CD14-positive monocyte (primary cell): Measurements from ENCODE around the gene TRPV5. TPM values are rescaled to one million over a fixed set of nuclear protein-coding genes. Genes with fewer than 3 reads are reported as not detected.

Experiments
- DNase-seq, 3 donors: peaks; one replicate each; pipeline ENCODE4 v3.0.0-alpha.2; 2011 to 2022
- H2AFZ ChIP-seq: 2 replicates; pipeline ENCODE4 v1.6.0; 2012; ENCODE audit warnings: mild to moderate bottlenecking, low read depth, low read length, inconsistent platforms; ENCODE audit not compliant: insufficient read depth, poor library complexity, severe bottlenecking
- H3K27ac ChIP-seq, 2 donors: 1 replicate in 1 of 2; 2 replicates in 1 of 2; pipeline ENCODE4 v1.5.1; 2012 to 2013; ENCODE audit warnings: low read length in 2 of 2, control low read depth in 1 of 2, inconsistent platforms in 1 of 2, low read depth in 1 of 2, mild to moderate bottlenecking in 1 of 2
- H3K27me3 ChIP-seq, 2 donors: one replicate each; pipeline versions ENCODE4 v1.6.0 to v1.6.1; 2011 to 2013; ENCODE audit warnings: low read length in 2 of 2; ENCODE audit not compliant: control insufficient read depth in 2 of 2, insufficient read depth in 2 of 2
- H3K36me3 ChIP-seq, 2 donors: replicated peaks in 1 of 2; 1 replicate in 1 of 2; 2 replicates in 1 of 2; pipeline versions ENCODE4 v1.5.1 to v1.6.1; 2012 to 2013; ENCODE audit warnings: low read length in 2 of 2, control low read depth in 1 of 2, inconsistent platforms in 1 of 2, mild to moderate bottlenecking in 1 of 2; ENCODE audit not compliant: insufficient read depth in 2 of 2, control insufficient read depth in 1 of 2
- H3K4me1 ChIP-seq, 2 donors: 1 replicate in 1 of 2; 2 replicates in 1 of 2; pipeline versions ENCODE4 v1.5.1 to v1.6.1; 2012 to 2013; ENCODE audit warnings: low read length in 2 of 2, control low read depth in 1 of 2, inconsistent platforms in 1 of 2, mild to moderate bottlenecking in 1 of 2, moderate library complexity in 1 of 2; ENCODE audit not compliant: insufficient read depth in 2 of 2, control insufficient read depth in 1 of 2
- H3K4me2 ChIP-seq: replicated peaks from 2 replicates; pipeline ENCODE3; 2012; ENCODE audit warnings: low read length, moderate library complexity, mild to moderate bottlenecking; ENCODE audit not compliant: poor library complexity, severe bottlenecking; ENCODE audit errors: extremely low read depth
- H3K4me3 ChIP-seq, 3 experiments: fragments of 200-600 bp in 1 of 3; sonication (generic) in 1 of 3; replicated peaks in 1 of 3; 1 replicate in 2 of 3; 2 replicates in 1 of 3; pipeline ENCODE4 v1.5.1; 2011 to 2013; ENCODE audit warnings: low read length in 3 of 3, mild to moderate bottlenecking in 3 of 3, control low read depth in 2 of 3, low read depth in 2 of 3, inconsistent platforms in 1 of 3, moderate library complexity in 1 of 3
- H3K79me2 ChIP-seq: 2 replicates; pipeline ENCODE4 v1.6.0; 2012; ENCODE audit warnings: mild to moderate bottlenecking, control low read depth, inconsistent platforms, low read length, moderate library complexity; ENCODE audit not compliant: insufficient read depth
- H3K9ac ChIP-seq: 2 replicates; pipeline ENCODE4 v1.6.0; 2017; ENCODE audit warnings: low read length, mild to moderate bottlenecking; ENCODE audit not compliant: insufficient read depth, poor library complexity, severe bottlenecking
- H3K9me3 ChIP-seq, 2 donors: replicated peaks in 1 of 2; 1 replicate in 1 of 2; 2 replicates in 1 of 2; pipeline versions ENCODE4 v1.5.1 to v1.6.1; 2012 to 2013; ENCODE audit warnings: low read length in 2 of 2, control low read depth in 1 of 2; ENCODE audit not compliant: control insufficient read depth in 1 of 2, insufficient read depth in 1 of 2
- H4K20me1 ChIP-seq: 2 replicates; pipeline ENCODE4 v1.6.0; 2012; ENCODE audit warnings: mild to moderate bottlenecking, low read length, control low read depth, moderate library complexity; ENCODE audit not compliant: insufficient read depth
- H3K27ac Mint-ChIP-seq, 7 donors: one replicate each; pipeline ENCODE4 v1.8.0; 2020; ENCODE audit warnings: mild to moderate bottlenecking in 7 of 7, mixed read lengths in 7 of 7, moderate library complexity in 6 of 7, inconsistent platforms in 2 of 7
- H3K27me3 Mint-ChIP-seq, 3 donors: one replicate each; pipeline ENCODE4 v1.8.0; 2021 to 2022; ENCODE audit warnings: low read depth in 3 of 3, mild to moderate bottlenecking in 3 of 3, mixed read lengths in 3 of 3, moderate library complexity in 3 of 3, inconsistent platforms in 1 of 3
- H3K36me3 Mint-ChIP-seq, 2 donors: one replicate each; pipeline ENCODE4 v1.8.0; 2020; ENCODE audit warnings: mixed read lengths in 2 of 2, inconsistent platforms in 1 of 2, mild to moderate bottlenecking in 1 of 2
- H3K4me1 Mint-ChIP-seq: one replicate; pipeline ENCODE4 v1.8.0; 2020; ENCODE audit warnings: mild to moderate bottlenecking, mixed read lengths
- H3K4me3 Mint-ChIP-seq, 2 donors: one replicate each; pipeline ENCODE4 v1.8.0; 2020; ENCODE audit warnings: mild to moderate bottlenecking in 2 of 2, mixed read lengths in 2 of 2, moderate library complexity in 1 of 2
- H3K9me3 Mint-ChIP-seq, 7 donors: one replicate each; pipeline ENCODE4 v1.8.0; 2020 to 2022; ENCODE audit warnings: mixed read lengths in 7 of 7, mild to moderate bottlenecking in 6 of 7, moderate library complexity in 6 of 7, inconsistent platforms in 2 of 7
- CTCF ChIP-seq: fragments of 200-600 bp; IDR thresholded peaks from one replicate; pipeline ENCODE4 v1.8.0; 2022; ENCODE audit warnings: antibody characterized with exemption, mild to moderate bottlenecking
- WGBS: methylation state at CpG from one replicate; pipeline ENCODE4 v1.1.5; 2013; ENCODE audit warnings: missing lambda C conversion rate; ENCODE audit not compliant: insufficient coverage; 5-methylcytosine and 5-hydroxymethylcytosine counted together
- intact Hi-C, 2 donors: fragments of 100-400 bp; cut with micrococcal nuclease; formaldehyde crosslinking; loops; one replicate each; pipeline versions ENCODE4 v1.15.0 to v1.15.1; 2023
- polyA plus RNA-seq, 3 donors: library from polyadenylated mRNA; depleted of rRNA in 1 of 3; unstranded in 2 of 3; stranded (reverse) in 1 of 3; fragments of 300-500 nt in 2 of 3; fragments of >200 nt in 1 of 3; fragmentation: Illumina TruSeq in 2 of 3; gene quantifications; 1 replicate in 2 of 3; 2 replicates in 1 of 3; pipeline ENCODE4 v1.2.3, GENCODE V29; 2012 to 2021

TRPV5 gene
- polyA plus RNA-seq, 3 donors: not detected

- Histone ChIP-seq H3K4me3 (no peak overlapping the region), H2AFZ (no peak overlapping the region), H3K4me1 (no peaks in the 10 kb centered on the region), H3K9ac (no peak overlapping the region), H3K27me3 (no peaks in the 10 kb centered on the region), H4K20me1 (no peaks in the 10 kb centered on the region), H3K27ac (no peak overlapping the region), H3K36me3 (no peaks in the 10 kb centered on the region), H3K79me2 (no peaks in the 10 kb centered on the region), H3K4me2 (no peak overlapping the region), H3K9me3 (no peaks in the 10 kb centered on the region)
- Mint-ChIP-seq H3K36me3 (no peaks in the 10 kb centered on the region), H3K27me3 (peaks cover 2 to 9% (median 3%) of the 10 kb centered on the region in 3 donors), H3K9me3 (no peaks in the 10 kb centered on the region), H3K4me3 (no peak overlapping the region), H3K27ac (no peak overlapping the region), H3K4me1 (no peaks in the 10 kb centered on the region)
- DNase-seq: no peak
- intact Hi-C loops: loop anchor here in 1 of 2 donors (10.0 kb wide), 1 partner anchor 121 kb away; no protein-coding TSS in a partner anchor
- 80% methylated on average over 2 of the region's 7 CpGs for WGBS
- TF ChIP-seq CTCF: no peak
These were observed 49.8 kb downstream of the TRPV5 start for GRCh38 chr7:142883571-142884285.

GRCh38 chr7:142883145-142883544, 50.4 kb downstream of the TRPV5 start:
- WGBS: 95% methylated on average over 4 of the region's 10 CpGs

More at GRCh38 chr7:142883145-142883544, 50.4 kb downstream of the TRPV5 start:
- Histone ChIP-seq H3K4me2 (no peak overlapping the region), H4K20me1 (no peaks in the 10 kb centered on the region), H3K27ac (no peak overlapping the region), H3K4me3 (no peak overlapping the region), H3K9me3 (no peaks in the 10 kb centered on the region), H3K79me2 (no peaks in the 10 kb centered on the region), H3K4me1 (no peaks in the 10 kb centered on the region), H3K36me3 (no peaks in the 10 kb centered on the region), H3K27me3 (no peaks in the 10 kb centered on the region), H3K9ac (no peak overlapping the region), H2AFZ (no peak overlapping the region)
- Mint-ChIP-seq H3K9me3 (no peaks in the 10 kb centered on the region), H3K4me1 (no peaks in the 10 kb centered on the region), H3K27me3 (peaks cover 2 to 8% (median 3%) of the 10 kb centered on the region in 3 donors), H3K4me3 (no peak overlapping the region), H3K27ac (no peak overlapping the region), H3K36me3 (no peaks in the 10 kb centered on the region)
- TF ChIP-seq CTCF: no peak
- intact Hi-C loops: loop anchor here in 1 of 2 donors (10.0 kb wide), 1 partner anchor 122 kb away; no protein-coding TSS in a partner anchor
- DNase-seq: no peak
